ENCODE measurements around the gene PIM2. TPM values are rescaled to one million over a fixed set of nuclear protein-coding genes. Genes with fewer than 3 reads are reported as not detected.
"Not testable (repeated sequence)": the region's sequence is repeated elsewhere in the genome, so short reads cannot be mapped to it uniquely, and the experiment has no call there.

PIM2 gene
- total and polyA plus RNA-seq, 4 donors = 4.5 to 28.3 (median 6.9) TPM

DNA sequence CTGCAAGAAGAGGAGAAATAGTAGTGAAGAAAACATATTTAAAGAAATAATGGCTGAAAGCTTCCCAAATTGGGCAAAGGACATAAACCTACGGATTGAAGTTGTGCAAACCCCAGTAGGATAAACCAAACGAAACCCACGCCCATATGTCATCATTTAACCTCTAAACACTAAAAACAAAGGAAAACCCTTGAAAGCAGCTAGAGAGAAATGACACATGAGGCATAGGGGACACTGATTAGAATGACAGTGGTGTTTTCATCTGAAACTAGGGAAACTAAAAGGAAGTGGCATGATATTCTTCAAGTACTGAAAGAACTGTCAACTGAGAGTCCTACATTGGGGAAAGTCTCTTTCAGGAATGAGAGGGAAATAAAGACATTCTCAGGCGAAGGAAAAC, 41.9 kb downstream of the PIM2 start:
- DNase-seq (ENCODE audit: low spot score); H3K9me3 ChIP-seq (ENCODE audit: control insufficient read depth in 4 of 4, low read length in 3 of 4); H3K27ac ChIP-seq (ENCODE audit: low read depth in 1 of 2, low read length in 2 of 2); H3K4me1 ChIP-seq (ENCODE audit: control insufficient read depth in 4 of 4, insufficient read depth in 4 of 4, low read length in 3 of 4); H3K9ac ChIP-seq (ENCODE audit: low read depth in 1 of 2, low read length in 2 of 2); H3K36me3 ChIP-seq (ENCODE audit: control insufficient read depth in 4 of 4, insufficient read depth in 3 of 4, low read depth in 1 of 4, low read length in 3 of 4); H3K27me3 ChIP-seq (ENCODE audit: control insufficient read depth in 4 of 4, insufficient read depth in 4 of 4, low read length in 3 of 4); H3K4me3 ChIP-seq (ENCODE audit: low read depth in 1 of 3, low read length in 3 of 3): not testable (repeated sequence)
- WGBS = 65% methylated on average over 4 of the region's 4 CpGs

- not testable (repeated sequence) for H3K36me3 ChIP-seq (ENCODE audit: control insufficient read depth in 4 of 4, insufficient read depth in 3 of 4, low read depth in 1 of 4, low read length in 3 of 4); DNase-seq (ENCODE audit: low spot score); H3K9ac ChIP-seq (ENCODE audit: low read depth in 1 of 2, low read length in 2 of 2); H3K9me3 ChIP-seq (ENCODE audit: control insufficient read depth in 4 of 4, low read length in 3 of 4); H3K27ac ChIP-seq (ENCODE audit: low read depth in 1 of 2, low read length in 2 of 2); H3K27me3 ChIP-seq (ENCODE audit: control insufficient read depth in 4 of 4, insufficient read depth in 4 of 4, low read length in 3 of 4); H3K4me1 ChIP-seq (ENCODE audit: control insufficient read depth in 4 of 4, insufficient read depth in 4 of 4, low read length in 3 of 4); H3K4me3 ChIP-seq (ENCODE audit: low read depth in 1 of 3, low read length in 3 of 3)
- 54% methylated on average over 1 of the region's 2 CpGs for WGBS
Observed at GRCh38 chrX:48872017-48872416, 46.8 kb downstream of the PIM2 start.

- H3K36me3 ChIP-seq (ENCODE audit: control insufficient read depth in 4 of 4, insufficient read depth in 3 of 4, low read depth in 1 of 4, low read length in 3 of 4) = no peaks in the 10 kb centered on the region
- no peak for TF ChIP-seq RXRA (IDR thresholded peaks at IDR 0.05)
- no peak for TF ChIP-seq TAF1 (conservative IDR thresholded peaks at IDR 0.05)
- TF ChIP-seq, protein P1, sequence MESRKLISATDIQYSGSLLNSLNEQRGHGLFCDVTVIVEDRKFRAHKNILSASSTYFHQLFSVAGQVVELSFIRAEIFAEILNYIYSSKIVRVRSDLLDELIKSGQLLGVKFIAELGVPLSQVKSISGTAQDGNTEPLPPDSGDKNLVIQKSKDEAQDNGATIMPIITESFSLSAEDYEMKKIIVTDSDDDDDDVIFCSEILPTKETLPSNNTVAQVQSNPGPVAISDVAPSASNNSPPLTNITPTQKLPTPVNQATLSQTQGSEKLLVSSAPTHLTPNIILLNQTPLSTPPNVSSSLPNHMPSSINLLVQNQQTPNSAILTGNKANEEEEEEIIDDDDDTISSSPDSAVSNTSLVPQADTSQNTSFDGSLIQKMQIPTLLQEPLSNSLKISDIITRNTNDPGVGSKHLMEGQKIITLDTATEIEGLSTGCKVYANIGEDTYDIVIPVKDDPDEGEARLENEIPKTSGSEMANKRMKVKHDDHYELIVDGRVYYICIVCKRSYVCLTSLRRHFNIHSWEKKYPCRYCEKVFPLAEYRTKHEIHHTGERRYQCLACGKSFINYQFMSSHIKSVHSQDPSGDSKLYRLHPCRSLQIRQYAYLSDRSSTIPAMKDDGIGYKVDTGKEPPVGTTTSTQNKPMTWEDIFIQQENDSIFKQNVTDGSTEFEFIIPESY (IDR thresholded peaks at IDR 0.05) = no peak
- TF ChIP-seq, protein P2, sequence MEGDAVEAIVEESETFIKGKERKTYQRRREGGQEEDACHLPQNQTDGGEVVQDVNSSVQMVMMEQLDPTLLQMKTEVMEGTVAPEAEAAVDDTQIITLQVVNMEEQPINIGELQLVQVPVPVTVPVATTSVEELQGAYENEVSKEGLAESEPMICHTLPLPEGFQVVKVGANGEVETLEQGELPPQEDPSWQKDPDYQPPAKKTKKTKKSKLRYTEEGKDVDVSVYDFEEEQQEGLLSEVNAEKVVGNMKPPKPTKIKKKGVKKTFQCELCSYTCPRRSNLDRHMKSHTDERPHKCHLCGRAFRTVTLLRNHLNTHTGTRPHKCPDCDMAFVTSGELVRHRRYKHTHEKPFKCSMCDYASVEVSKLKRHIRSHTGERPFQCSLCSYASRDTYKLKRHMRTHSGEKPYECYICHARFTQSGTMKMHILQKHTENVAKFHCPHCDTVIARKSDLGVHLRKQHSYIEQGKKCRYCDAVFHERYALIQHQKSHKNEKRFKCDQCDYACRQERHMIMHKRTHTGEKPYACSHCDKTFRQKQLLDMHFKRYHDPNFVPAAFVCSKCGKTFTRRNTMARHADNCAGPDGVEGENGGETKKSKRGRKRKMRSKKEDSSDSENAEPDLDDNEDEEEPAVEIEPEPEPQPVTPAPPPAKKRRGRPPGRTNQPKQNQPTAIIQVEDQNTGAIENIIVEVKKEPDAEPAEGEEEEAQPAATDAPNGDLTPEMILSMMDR (IDR thresholded peaks at IDR 0.05; ENCODE audit: low read depth, low read length, missing input control) = no peak
- TF ChIP-seq FOXA1 (IDR thresholded peaks at IDR 0.05) = no peak
- TF ChIP-seq NR2F2 (IDR thresholded peaks at IDR 0.05) = no peak
- TF ChIP-seq, protein P3, sequence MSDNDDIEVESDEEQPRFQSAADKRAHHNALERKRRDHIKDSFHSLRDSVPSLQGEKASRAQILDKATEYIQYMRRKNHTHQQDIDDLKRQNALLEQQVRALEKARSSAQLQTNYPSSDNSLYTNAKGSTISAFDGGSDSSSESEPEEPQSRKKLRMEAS (IDR thresholded peaks at IDR 0.05) = no peak
- 54% methylated on average over 4 of the region's 4 CpGs for WGBS
- no peak overlapping the region for H3K9ac ChIP-seq (ENCODE audit: low read depth in 1 of 2, low read length in 2 of 2)
- no peak overlapping the region for H3K4me3 ChIP-seq (ENCODE audit: low read depth in 1 of 3, low read length in 3 of 3)
- H3K27ac ChIP-seq (ENCODE audit: low read depth in 1 of 2, low read length in 2 of 2) = no peak overlapping the region
- H3K4me1 ChIP-seq (ENCODE audit: control insufficient read depth in 4 of 4, insufficient read depth in 4 of 4, low read length in 3 of 4) = no peaks in the 10 kb centered on the region
- no peaks in the 10 kb centered on the region for H3K27me3 ChIP-seq (ENCODE audit: control insufficient read depth in 4 of 4, insufficient read depth in 4 of 4, low read length in 3 of 4)
- H3K9me3 ChIP-seq (ENCODE audit: control insufficient read depth in 4 of 4, low read length in 3 of 4) = no peaks in the 10 kb centered on the region
- DNase-seq (ENCODE audit: low spot score) = no peak
Observed at GRCh38 chrX:48864210-48864609, 54.6 kb downstream of the PIM2 start.

Small RNAs within 50 kb of the gene (small RNA-seq; reads per million reads assigned to genes)
- not detected for gene RNU6-722P

Other genes starting within 250 kb of the PIM2 start
- 1 to 10 TPM; 5.1 to 5.6 TPM for gene WAS, start 235.2 kb downstream of the PIM2 start, total RNA-seq
- gene WAS, start 235.2 kb downstream of the PIM2 start, polyA plus RNA-seq = 1 to 10 TPM; 1.0 to 3.1 TPM
- 1 to 10 TPM; 4.0 to 5.8 TPM for gene SUV39H1, start 222.3 kb downstream of the PIM2 start, total RNA-seq
- 1 to 10 TPM; 3.2 to 3.5 TPM for gene SUV39H1, start 222.3 kb downstream of the PIM2 start, polyA plus RNA-seq
- gene GLOD5, start 157.3 kb downstream of the PIM2 start, total RNA-seq = under 1 TPM in 1 of 2 donors, not detected in 1; 0.67 TPM
- gene GLOD5, start 157.3 kb downstream of the PIM2 start, polyA plus RNA-seq = 1 to 10 TPM; 2.1 to 3.4 TPM
- 10 to 100 TPM in 1 of 2 donors, not detected in 1; 39.9 TPM for gene GATA1, start 132.4 kb downstream of the PIM2 start, total RNA-seq
- under 1 TPM in 1 of 2 donors, not detected in 1; 0.05 TPM for gene GATA1, start 132.4 kb downstream of the PIM2 start, polyA plus RNA-seq
- gene HDAC6, start 117.0 kb downstream of the PIM2 start, total RNA-seq = 10 to 100 TPM; 48.1 to 80.5 TPM
- 10 to 100 TPM; 54.4 to 59.2 TPM for gene HDAC6, start 117.0 kb downstream of the PIM2 start, polyA plus RNA-seq
- gene ERAS, start 92.5 kb downstream of the PIM2 start, total RNA-seq = not detected
- not detected for gene ERAS, start 92.5 kb downstream of the PIM2 start, polyA plus RNA-seq
- gene PCSK1N, start 83.4 kb downstream of the PIM2 start, total RNA-seq = 1 to 10 TPM in 1 of 2 donors, under 1 TPM in 1; 0.08 to 5.4 TPM
- 1 to 10 TPM in 1 of 2 donors, under 1 TPM in 1; 0.05 to 1.8 TPM for gene PCSK1N, start 83.4 kb downstream of the PIM2 start, polyA plus RNA-seq
- gene TIMM17B, start 21.3 kb downstream of the PIM2 start, total RNA-seq = 10 to 100 TPM; 22.8 to 25.9 TPM
- gene TIMM17B, start 21.3 kb downstream of the PIM2 start, polyA plus RNA-seq = 10 to 100 TPM; 34.2 to 53.1 TPM
- gene PQBP1, start 21.1 kb downstream of the PIM2 start, total RNA-seq = 10 to 100 TPM; 22.0 to 34.6 TPM
- gene PQBP1, start 21.1 kb downstream of the PIM2 start, polyA plus RNA-seq = 10 to 100 TPM; 40.0 to 44.3 TPM
- 10 to 100 TPM; 10.0 to 15.5 TPM for gene SLC35A2, start 7.4 kb downstream of the PIM2 start, total RNA-seq
- gene SLC35A2, start 7.4 kb downstream of the PIM2 start, polyA plus RNA-seq = 10 to 100 TPM; 13.3 to 26.9 TPM
- 10 to 100 TPM; 17.0 to 29.3 TPM for gene OTUD5, start 38.6 kb upstream of the PIM2 start, total RNA-seq
- 10 to 100 TPM in 1 of 2 donors, 1 to 10 TPM in 1; 9.3 to 18.8 TPM for gene OTUD5, start 38.6 kb upstream of the PIM2 start, polyA plus RNA-seq
- 1 to 10 TPM in 1 of 2 donors, under 1 TPM in 1; 0.28 to 1.1 TPM for gene KCND1, start 52.8 kb upstream of the PIM2 start, total RNA-seq
- gene KCND1, start 52.8 kb upstream of the PIM2 start, polyA plus RNA-seq = under 1 TPM; 0.17 to 0.28 TPM
- gene GRIPAP1, start 83.2 kb upstream of the PIM2 start, total RNA-seq = 10 to 100 TPM; 14.1 to 21.3 TPM
- 10 to 100 TPM; 15.4 to 17.3 TPM for gene GRIPAP1, start 83.2 kb upstream of the PIM2 start, polyA plus RNA-seq
- gene TFE3, start 124.3 kb upstream of the PIM2 start, total RNA-seq = 10 to 100 TPM in 1 of 2 donors, 1 to 10 TPM in 1; 9.5 to 17.1 TPM
- 10 to 100 TPM in 1 of 2 donors, 1 to 10 TPM in 1; 8.6 to 22.4 TPM for gene TFE3, start 124.3 kb upstream of the PIM2 start, polyA plus RNA-seq
- 1 to 10 TPM; 1.0 to 1.9 TPM for gene CCDC120, start 140.0 kb upstream of the PIM2 start, total RNA-seq
- gene CCDC120, start 140.0 kb upstream of the PIM2 start, polyA plus RNA-seq = 1 to 10 TPM; 1.3 to 3.4 TPM
- gene PRAF2, start 155.0 kb upstream of the PIM2 start, total RNA-seq = 1 to 10 TPM; 1.4 to 2.1 TPM
- gene PRAF2, start 155.0 kb upstream of the PIM2 start, polyA plus RNA-seq = 1 to 10 TPM; 5.7 to 8.2 TPM
- 10 to 100 TPM; 28.0 to 47.9 TPM for gene WDR45, start 160.9 kb upstream of the PIM2 start, total RNA-seq
- gene WDR45, start 160.9 kb upstream of the PIM2 start, polyA plus RNA-seq = 10 to 100 TPM; 51.2 to 60.7 TPM
- 10 to 100 TPM in 1 of 2 donors, 1 to 10 TPM in 1; 9.5 to 13.8 TPM for gene GPKOW, start 204.7 kb upstream of the PIM2 start, total RNA-seq
- 10 to 100 TPM in 1 of 2 donors, 1 to 10 TPM in 1; 7.7 to 12.0 TPM for gene GPKOW, start 204.7 kb upstream of the PIM2 start, polyA plus RNA-seq
- 1 to 10 TPM; 2.9 to 6.9 TPM for gene MAGIX, start 243.7 kb upstream of the PIM2 start, total RNA-seq
- 10 to 100 TPM in 1 of 2 donors, 1 to 10 TPM in 1; 8.8 to 10.8 TPM for gene MAGIX, start 243.7 kb upstream of the PIM2 start, polyA plus RNA-seq

Measured in liver (tissue), 10 donors.